GM12878 (cell line): ENCODE measurements around the gene NFS1.

ENCODE experiments used
- CREB1 ChIP-seq: IDR thresholded peaks from 2 replicates; pipeline ENCODE4 v1.6.1; 2012; ENCODE audit warnings: low read depth, mild to moderate bottlenecking, inconsistent platforms
- EZH2 ChIP-seq: IDR thresholded peaks from 2 replicates; pipeline ENCODE4 v1.6.1; 2012; ENCODE audit warnings: low read depth, mild to moderate bottlenecking, control low read depth, inconsistent platforms, low read length, borderline replicate concordance; ENCODE audit not compliant: control insufficient read depth
- PML ChIP-seq: IDR thresholded peaks from 2 replicates; pipeline ENCODE4 v1.6.1; 2012; ENCODE audit warnings: low read length, inconsistent platforms
- POLR2A ChIP-seq: IDR thresholded peaks from 2 replicates; pipeline ENCODE4 v1.6.1; 2011; ENCODE audit warnings: low read depth, mild to moderate bottlenecking, low read length
- POLR2AphosphoS5 ChIP-seq: IDR thresholded peaks from 2 replicates; pipeline ENCODE4 v1.6.1; 2011; ENCODE audit warnings: mild to moderate bottlenecking, low read length, inconsistent platforms
- RBBP5 ChIP-seq: fragments of 200-600 bp; sonication (generic); conservative IDR thresholded peaks from 2 replicates; pipeline ENCODE4 v1.6.1; 2016
- RCOR1 ChIP-seq: conservative IDR thresholded peaks from 2 replicates; pipeline ENCODE4 v1.6.1; 2012; ENCODE audit warnings: low read depth, low read length, improper control_type of control experiment
- SMAD1 ChIP-seq: fragments of 450-650 bp; IDR thresholded peaks from 2 replicates; pipeline ENCODE4 v1.6.1; 2018; ENCODE audit warnings: mild to moderate bottlenecking, low read depth; ENCODE audit not compliant: partially characterized antibody
- YBX1 ChIP-seq: fragments of 450-650 bp; IDR thresholded peaks from 2 replicates; pipeline ENCODE4 v1.6.1; 2016; ENCODE audit warnings: antibody characterized with exemption
- ZNF24 ChIP-seq: fragments of 450-650 bp; IDR thresholded peaks from 2 replicates; pipeline ENCODE4 v1.6.1; 2017; ENCODE audit warnings: antibody characterized with exemption, mild to moderate bottlenecking
- ZSCAN29 ChIP-seq: fragments of 450-650 bp; IDR thresholded peaks from 2 replicates; pipeline ENCODE4 v1.6.1; 2017; ENCODE audit warnings: mild to moderate bottlenecking, moderate library complexity
- TF ChIP-seq, protein P1 (sequence below), 3 experiments: IDR thresholded peaks in 2 of 3; conservative IDR thresholded peaks in 1 of 3; 2 replicates each; pipeline ENCODE4 v1.5.1; 2011; ENCODE audit warnings: low read depth in 3 of 3, low read length in 3 of 3, mild to moderate bottlenecking in 3 of 3, control low read depth in 2 of 3, moderate library complexity in 2 of 3, inconsistent platforms in 1 of 3, mixed read lengths in 1 of 3; ENCODE audit not compliant: control insufficient read depth in 2 of 3, insufficient read depth in 1 of 3; ENCODE audit errors: extremely low read depth in 1 of 3
- TF ChIP-seq, protein P2 (sequence below): fragments of 450-650 bp; formaldehyde crosslinking; IDR thresholded peaks from 2 replicates; pipeline ENCODE4 v1.5.0; 2022; ENCODE audit warnings: mild to moderate bottlenecking, missing genetic modification characterization
- TF ChIP-seq, protein P3 (sequence below): IDR thresholded peaks from 2 replicates; pipeline ENCODE4 v1.6.1; 2011; ENCODE audit warnings: borderline replicate concordance, low read depth, mild to moderate bottlenecking, moderate library complexity, mixed read lengths, low read length; ENCODE audit not compliant: insufficient read depth; ENCODE audit errors: extremely low read length

DNA sequence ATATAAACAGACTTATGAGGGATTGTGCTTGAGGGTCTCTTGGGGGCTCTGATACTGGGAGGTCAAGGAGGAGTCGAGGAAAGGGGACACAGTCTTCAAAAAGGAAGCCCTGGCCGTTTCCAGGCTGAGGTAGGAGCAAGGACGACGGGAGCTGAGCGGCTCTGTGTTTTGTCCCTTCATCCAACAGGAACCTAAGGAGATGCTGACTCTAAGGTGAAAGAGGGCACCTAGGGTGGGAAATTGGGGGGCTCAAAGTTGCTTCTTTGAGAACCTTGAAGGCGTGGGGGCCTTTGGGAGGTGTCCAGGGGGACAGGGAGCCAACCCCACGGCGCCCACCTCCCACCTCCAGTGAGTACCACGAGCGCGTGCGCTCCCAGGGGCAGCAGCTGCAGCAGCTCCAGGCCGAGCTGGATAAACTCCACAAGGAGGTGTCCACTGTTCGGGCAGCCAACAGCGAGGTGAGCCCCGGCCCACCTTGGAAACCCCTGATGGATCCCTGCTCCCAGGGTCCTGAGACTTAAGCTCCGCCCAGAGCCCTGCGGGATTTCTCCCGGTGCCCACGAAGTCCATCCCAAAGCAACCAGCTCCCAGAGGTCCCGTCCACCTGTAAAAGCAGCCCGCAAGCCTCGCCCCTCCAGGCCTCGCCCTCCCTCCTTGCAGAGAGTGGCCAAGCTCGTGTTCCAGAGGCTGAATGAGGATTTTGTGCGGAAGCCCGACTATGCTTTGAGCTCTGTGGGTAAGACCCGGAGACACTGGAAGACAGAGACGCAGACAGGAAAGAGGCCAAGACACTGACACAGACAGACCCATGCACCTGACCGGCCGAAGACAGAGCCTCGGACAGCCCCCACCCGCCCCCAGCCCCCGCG is 80.7 kb downstream of the NFS1 start:
- no peak for TF ChIP-seq SMAD1
- TF ChIP-seq POLR2AphosphoS5: no peak
- TF ChIP-seq RCOR1: no peak
- TF ChIP-seq CREB1: no peak
- TF ChIP-seq, protein P1, sequence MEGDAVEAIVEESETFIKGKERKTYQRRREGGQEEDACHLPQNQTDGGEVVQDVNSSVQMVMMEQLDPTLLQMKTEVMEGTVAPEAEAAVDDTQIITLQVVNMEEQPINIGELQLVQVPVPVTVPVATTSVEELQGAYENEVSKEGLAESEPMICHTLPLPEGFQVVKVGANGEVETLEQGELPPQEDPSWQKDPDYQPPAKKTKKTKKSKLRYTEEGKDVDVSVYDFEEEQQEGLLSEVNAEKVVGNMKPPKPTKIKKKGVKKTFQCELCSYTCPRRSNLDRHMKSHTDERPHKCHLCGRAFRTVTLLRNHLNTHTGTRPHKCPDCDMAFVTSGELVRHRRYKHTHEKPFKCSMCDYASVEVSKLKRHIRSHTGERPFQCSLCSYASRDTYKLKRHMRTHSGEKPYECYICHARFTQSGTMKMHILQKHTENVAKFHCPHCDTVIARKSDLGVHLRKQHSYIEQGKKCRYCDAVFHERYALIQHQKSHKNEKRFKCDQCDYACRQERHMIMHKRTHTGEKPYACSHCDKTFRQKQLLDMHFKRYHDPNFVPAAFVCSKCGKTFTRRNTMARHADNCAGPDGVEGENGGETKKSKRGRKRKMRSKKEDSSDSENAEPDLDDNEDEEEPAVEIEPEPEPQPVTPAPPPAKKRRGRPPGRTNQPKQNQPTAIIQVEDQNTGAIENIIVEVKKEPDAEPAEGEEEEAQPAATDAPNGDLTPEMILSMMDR (IDR thresholded peaks at IDR 0.05 in 2 of 3, conservative IDR thresholded peaks at IDR 0.05 in 1 of 3; ENCODE audit: control insufficient read depth in 2 of 3, extremely low read depth in 1 of 3, insufficient read depth in 1 of 3, low read depth in 3 of 3, low read length in 3 of 3): no peak
- TF ChIP-seq, protein P2, sequence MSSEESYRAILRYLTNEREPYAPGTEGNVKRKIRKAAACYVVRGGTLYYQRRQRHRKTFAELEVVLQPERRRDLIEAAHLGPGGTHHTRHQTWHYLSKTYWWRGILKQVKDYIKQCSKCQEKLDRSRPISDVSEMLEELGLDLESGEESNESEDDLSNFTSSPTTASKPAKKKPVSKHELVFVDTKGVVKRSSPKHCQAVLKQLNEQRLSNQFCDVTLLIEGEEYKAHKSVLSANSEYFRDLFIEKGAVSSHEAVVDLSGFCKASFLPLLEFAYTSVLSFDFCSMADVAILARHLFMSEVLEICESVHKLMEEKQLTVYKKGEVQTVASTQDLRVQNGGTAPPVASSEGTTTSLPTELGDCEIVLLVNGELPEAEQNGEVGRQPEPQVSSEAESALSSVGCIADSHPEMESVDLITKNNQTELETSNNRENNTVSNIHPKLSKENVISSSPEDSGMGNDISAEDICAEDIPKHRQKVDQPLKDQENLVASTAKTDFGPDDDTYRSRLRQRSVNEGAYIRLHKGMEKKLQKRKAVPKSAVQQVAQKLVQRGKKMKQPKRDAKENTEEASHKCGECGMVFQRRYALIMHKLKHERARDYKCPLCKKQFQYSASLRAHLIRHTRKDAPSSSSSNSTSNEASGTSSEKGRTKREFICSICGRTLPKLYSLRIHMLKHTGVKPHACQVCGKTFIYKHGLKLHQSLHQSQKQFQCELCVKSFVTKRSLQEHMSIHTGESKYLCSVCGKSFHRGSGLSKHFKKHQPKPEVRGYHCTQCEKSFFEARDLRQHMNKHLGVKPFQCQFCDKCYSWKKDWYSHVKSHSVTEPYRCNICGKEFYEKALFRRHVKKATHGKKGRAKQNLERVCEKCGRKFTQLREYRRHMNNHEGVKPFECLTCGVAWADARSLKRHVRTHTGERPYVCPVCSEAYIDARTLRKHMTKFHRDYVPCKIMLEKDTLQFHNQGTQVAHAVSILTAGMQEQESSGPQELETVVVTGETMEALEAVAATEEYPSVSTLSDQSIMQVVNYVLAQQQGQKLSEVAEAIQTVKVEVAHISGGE: no peak
- no peak for TF ChIP-seq RBBP5
- TF ChIP-seq, protein P3, sequence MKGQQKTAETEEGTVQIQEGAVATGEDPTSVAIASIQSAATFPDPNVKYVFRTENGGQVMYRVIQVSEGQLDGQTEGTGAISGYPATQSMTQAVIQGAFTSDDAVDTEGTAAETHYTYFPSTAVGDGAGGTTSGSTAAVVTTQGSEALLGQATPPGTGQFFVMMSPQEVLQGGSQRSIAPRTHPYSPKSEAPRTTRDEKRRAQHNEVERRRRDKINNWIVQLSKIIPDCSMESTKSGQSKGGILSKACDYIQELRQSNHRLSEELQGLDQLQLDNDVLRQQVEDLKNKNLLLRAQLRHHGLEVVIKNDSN: no peak
- no peak for TF ChIP-seq EZH2
- TF ChIP-seq ZNF24: no peak
- TF ChIP-seq PML: no peak
- no peak for TF ChIP-seq YBX1
- TF ChIP-seq ZSCAN29: no peak
- no peak for TF ChIP-seq POLR2A
